NCI-H524 (cell line): ENCODE data around the gene SUGCT.

Source experiments
- DNase-seq, 2 experiments: peaks; one replicate each; lab custom pipeline; 2025; lab: John Stamatoyannopoulos, UW

SUGCT gene

GRCh38 chr7:40527723-40528122, 392.9 kb downstream of the SUGCT start:
- DNase-seq: no peak

- no peak for DNase-seq
Observed at GRCh38 chr7:40530292-40530691, 395.5 kb downstream of the SUGCT start.

- no peak for DNase-seq
Observed at GRCh38 chr7:40531956-40532355, 397.2 kb downstream of the SUGCT start.

- no peak for DNase-seq
Observed at GRCh38 chr7:40535678-40536077, 400.9 kb downstream of the SUGCT start.

- DNase-seq: no peak
Observed at GRCh38 chr7:40536421-40536820, 401.6 kb downstream of the SUGCT start.

- no peak for DNase-seq
Observed at GRCh38 chr7:40538281-40538680, 403.5 kb downstream of the SUGCT start.

- DNase-seq: no peak
Observed at GRCh38 chr7:40541336-40541735, 406.5 kb downstream of the SUGCT start.

GRCh38 chr7:40542982-40543741, 408.4 kb downstream of the SUGCT start:
- DNase-seq: no peak

GRCh38 chr7:40544221-40544723, 409.5 kb downstream of the SUGCT start:
- DNase-seq: no peak

GRCh38 chr7:40544871-40545303, 410.1 kb downstream of the SUGCT start:
- no peak for DNase-seq

- no peak for DNase-seq
Observed at GRCh38 chr7:40545739-40546138, 410.9 kb downstream of the SUGCT start.

GRCh38 chr7:40546616-40547501, 412.1 kb downstream of the SUGCT start:
- DNase-seq: no peak

GRCh38 chr7:40549372-40550039, 414.7 kb downstream of the SUGCT start:
- DNase-seq: no peak

- no peak for DNase-seq
Observed at GRCh38 chr7:40551685-40552576, 417.1 kb downstream of the SUGCT start.

GRCh38 chr7:40560672-40561071, 425.9 kb downstream of the SUGCT start:
- no peak for DNase-seq

GRCh38 chr7:40566879-40567278, 432.1 kb downstream of the SUGCT start:
- DNase-seq: no peak

GRCh38 chr7:40569326-40569725, 434.5 kb downstream of the SUGCT start:
- no peak for DNase-seq

- DNase-seq: no peak
Observed at GRCh38 chr7:40570223-40570622, 435.4 kb downstream of the SUGCT start.

- DNase-seq: no peak
Observed at GRCh38 chr7:40571796-40572195, 437.0 kb downstream of the SUGCT start.

GRCh38 chr7:40572810-40573465, 438.1 kb downstream of the SUGCT start:
- no peak for DNase-seq

- no peak for DNase-seq
Observed at GRCh38 chr7:40579401-40579800, 444.6 kb downstream of the SUGCT start.
